PC-9 (cell line): ENCODE data around the gene CCNB1. TPM values are rescaled to one million over a fixed set of nuclear protein-coding genes. Genes with fewer than 3 reads are reported as not detected.

Experiments
- BruUV-seq: library from RNA; stranded (reverse); fragments of 400-500 nt; replicated peaks from 2 replicates; lab custom pipeline; 2021; lab: Mats Ljungman, UMichigan
- CTCF ChIA-PET: fragments of 300-600 bp; sonication (Branson Sonifier 250); formaldehyde crosslinking; loops from one replicate; lab custom pipeline; 2022; ENCODE audit warnings: antibody characterized with exemption; lab: Charles Lee
- POLR2A ChIA-PET: fragments of 300-600 bp; sonication (Branson Sonifier 250); formaldehyde crosslinking; loops from one replicate; lab custom pipeline; 2022; ENCODE audit warnings: antibody characterized with exemption; ENCODE audit not compliant: unreplicated experiment; lab: Charles Lee
- DNase-seq, 2 experiments: peaks; one replicate each; pipeline versions ENCODE4 v3.0.0 to v3.0.0-alpha.2; 2015 to 2022; ENCODE audit warnings: mixed read lengths in 1 of 2
- H2AFZ ChIP-seq: fragments of 200-600 bp; sonication (generic); 2 replicates; pipeline ENCODE4 v1.8.1; 2017; ENCODE audit warnings: antibody characterized with exemption
- H3F3A ChIP-seq: fragments of 200-600 bp; sonication (generic); 2 replicates; pipeline ENCODE4 v1.8.1; 2017; ENCODE audit warnings: antibody characterized with exemption, mild to moderate bottlenecking, low read depth; ENCODE audit not compliant: insufficient read depth
- H3K27ac ChIP-seq: fragments of 200-600 bp; sonication (generic); 2 replicates; pipeline ENCODE4 v1.6.1; 2016; ENCODE audit warnings: mixed run types
- H3K27me3 ChIP-seq: fragments of 200-600 bp; sonication (generic); 2 replicates; pipeline ENCODE4 v1.6.1; 2016; ENCODE audit warnings: low read depth, mixed run types; ENCODE audit not compliant: insufficient read depth
- H3K36me3 ChIP-seq: fragments of 200-600 bp; sonication (generic); 2 replicates; pipeline ENCODE4 v1.6.1; 2016; ENCODE audit warnings: low read depth, mixed run types
- H3K4me1 ChIP-seq: fragments of 200-600 bp; sonication (generic); replicated peaks from 2 replicates; pipeline ENCODE4 v1.6.1; 2016; ENCODE audit warnings: mixed run types; ENCODE audit not compliant: insufficient read depth
- H3K4me2 ChIP-seq: fragments of 200-600 bp; sonication (generic); 2 replicates; pipeline ENCODE4 v1.6.1; 2017; ENCODE audit warnings: mixed run types
- H3K4me3 ChIP-seq: fragments of 200-600 bp; sonication (generic); 2 replicates; pipeline ENCODE4 v1.6.1; 2016; ENCODE audit warnings: mixed run types
- H3K79me2 ChIP-seq: fragments of 200-600 bp; sonication (generic); 2 replicates; pipeline ENCODE4 v1.6.1; 2017; ENCODE audit warnings: low read depth, mixed run types
- H3K9me2 ChIP-seq: fragments of 200-600 bp; sonication (generic); 2 replicates; pipeline ENCODE4 v1.8.1; 2017; ENCODE audit warnings: mild to moderate bottlenecking; ENCODE audit not compliant: insufficient read depth
- H3K9me3 ChIP-seq: fragments of 200-600 bp; sonication (generic); 2 replicates; pipeline ENCODE4 v1.8.1; 2016; ENCODE audit warnings: low read depth; ENCODE audit not compliant: insufficient read depth
- H4K20me1 ChIP-seq: fragments of 200-600 bp; sonication (generic); 2 replicates; pipeline ENCODE4 v1.8.1; 2017; ENCODE audit not compliant: insufficient read depth
- EZH2 ChIP-seq: fragments of 200-600 bp; sonication (generic); IDR thresholded peaks from 2 replicates; pipeline ENCODE4 v1.8.0; 2017; ENCODE audit warnings: antibody characterized with exemption, low read depth
- intact Hi-C: fragments of 100-400 bp; cut with micrococcal nuclease; formaldehyde crosslinking; loops from one replicate; pipeline ENCODE4 v1.10.0; 2022; ENCODE audit not compliant: unreplicated experiment
- total RNA-seq: library from RNA; stranded (reverse); gene quantifications from 2 replicates; pipeline ENCODE4 v1.2.3, GENCODE V29; 2021
- TF ChIP-seq, protein P1 (sequence below): fragments of 200-600 bp; sonication (generic); conservative IDR thresholded peaks from 2 replicates; pipeline ENCODE4 v1.6.1; 2017; ENCODE audit warnings: mixed run types, antibody characterized with exemption, mild to moderate bottlenecking, moderate library complexity

CCNB1 gene
- total RNA-seq, 1 experiment from 2014 or later = 248 TPM

DNA sequence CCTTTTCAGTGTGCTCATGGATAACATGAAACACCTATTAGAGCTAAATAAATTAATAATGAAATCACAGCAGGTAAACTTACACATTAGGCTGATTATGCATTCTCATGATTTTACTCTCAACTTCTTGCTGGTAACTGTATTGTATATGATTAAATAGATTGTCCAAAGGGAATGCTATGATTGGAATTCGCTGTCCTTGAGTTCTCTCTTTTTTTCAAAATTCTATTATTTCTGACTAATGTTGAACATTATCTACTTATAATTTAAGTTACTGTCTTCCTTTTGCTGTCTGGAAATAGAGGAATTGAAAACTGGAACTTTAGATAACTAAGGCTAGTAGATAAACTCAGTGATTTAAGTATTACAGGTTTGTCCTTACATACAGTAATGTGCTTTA is 35.5 kb downstream of the CCNB1 start:
- CTCF ChIA-PET = no interaction called here
- DNase-seq = no peak
- Histone ChIP-seq H3K9me2 (no peaks in the 10 kb centered on the region), H2AFZ (no peak overlapping the region), H3K4me1 (peaks cover 12% of the 10 kb centered on the region), H3K4me3 (no peak overlapping the region), H3K27ac (no peak overlapping the region), H4K20me1 (no peaks in the 10 kb centered on the region), H3F3A (peaks cover 15% of the 10 kb centered on the region), H3K79me2 (no peaks in the 10 kb centered on the region), H3K27me3 (no peaks in the 10 kb centered on the region), H3K4me2 (no peak overlapping the region), H3K9me3 (no peaks in the 10 kb centered on the region), H3K36me3 (no peaks in the 10 kb centered on the region)
- POLR2A ChIA-PET = no interaction called here
- intact Hi-C loops = no loop called here
- TF ChIP-seq, protein P1, sequence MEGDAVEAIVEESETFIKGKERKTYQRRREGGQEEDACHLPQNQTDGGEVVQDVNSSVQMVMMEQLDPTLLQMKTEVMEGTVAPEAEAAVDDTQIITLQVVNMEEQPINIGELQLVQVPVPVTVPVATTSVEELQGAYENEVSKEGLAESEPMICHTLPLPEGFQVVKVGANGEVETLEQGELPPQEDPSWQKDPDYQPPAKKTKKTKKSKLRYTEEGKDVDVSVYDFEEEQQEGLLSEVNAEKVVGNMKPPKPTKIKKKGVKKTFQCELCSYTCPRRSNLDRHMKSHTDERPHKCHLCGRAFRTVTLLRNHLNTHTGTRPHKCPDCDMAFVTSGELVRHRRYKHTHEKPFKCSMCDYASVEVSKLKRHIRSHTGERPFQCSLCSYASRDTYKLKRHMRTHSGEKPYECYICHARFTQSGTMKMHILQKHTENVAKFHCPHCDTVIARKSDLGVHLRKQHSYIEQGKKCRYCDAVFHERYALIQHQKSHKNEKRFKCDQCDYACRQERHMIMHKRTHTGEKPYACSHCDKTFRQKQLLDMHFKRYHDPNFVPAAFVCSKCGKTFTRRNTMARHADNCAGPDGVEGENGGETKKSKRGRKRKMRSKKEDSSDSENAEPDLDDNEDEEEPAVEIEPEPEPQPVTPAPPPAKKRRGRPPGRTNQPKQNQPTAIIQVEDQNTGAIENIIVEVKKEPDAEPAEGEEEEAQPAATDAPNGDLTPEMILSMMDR = no peak
- TF ChIP-seq EZH2 = no peak
- BruUV-seq = no TSS peak

DNA sequence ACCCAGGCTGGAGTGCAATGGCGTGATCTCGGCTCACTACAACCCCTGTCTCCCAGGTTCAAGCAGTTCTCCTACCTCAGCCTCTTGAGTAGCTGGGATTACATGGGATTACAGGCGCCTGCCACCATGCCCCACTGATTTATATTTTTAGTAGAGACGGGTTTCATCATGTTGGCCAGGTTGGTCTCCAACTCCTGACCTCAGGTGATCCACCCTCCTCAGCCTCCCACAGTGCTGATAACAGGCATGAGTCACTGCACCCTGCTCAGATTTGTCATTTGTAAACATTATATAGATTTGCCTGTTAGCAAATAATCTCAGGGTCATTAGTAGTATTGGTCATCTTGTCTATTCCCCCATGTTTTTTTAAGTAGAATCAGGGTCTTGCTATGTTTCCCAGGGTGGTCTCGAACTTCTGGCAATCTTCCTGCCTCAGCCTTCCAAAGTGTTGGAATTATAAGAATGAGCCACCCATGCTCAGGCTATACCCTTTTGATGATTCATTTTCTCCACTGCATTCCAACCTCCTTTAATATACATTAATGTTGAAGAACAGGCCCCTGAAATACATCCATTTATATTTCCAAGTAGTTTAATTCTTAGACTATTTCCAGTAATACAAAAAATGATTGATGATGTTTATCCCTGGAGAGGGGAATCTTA is 39.7 kb downstream of the CCNB1 start:
- H4K20me1 ChIP-seq = no peaks in the 10 kb centered on the region
- peaks cover 15% of the 10 kb centered on the region for H3F3A ChIP-seq
- no peak overlapping the region for H3K4me3 ChIP-seq
- peak; percentile 19 to 74 for DNase-seq
- no peak for TF ChIP-seq EZH2
- TF ChIP-seq, protein P1 = no peak
- peaks cover 12% of the 10 kb centered on the region for H3K4me1 ChIP-seq
- H3K36me3 ChIP-seq = no peaks in the 10 kb centered on the region
- ChIA-PET CTCF (no interaction called here), POLR2A (no interaction called here)
- peak overlapping the region; percentile 54 for H3K27ac ChIP-seq
- H3K4me2 ChIP-seq = peak overlapping the region; percentile 4; the same call in 1 of the 2 replicates
- no TSS peak for BruUV-seq
- H3K9me3 ChIP-seq = no peaks in the 10 kb centered on the region
- H3K79me2 ChIP-seq = no peaks in the 10 kb centered on the region
- no peaks in the 10 kb centered on the region for H3K9me2 ChIP-seq
- H2AFZ ChIP-seq = no peak overlapping the region
- no peaks in the 10 kb centered on the region for H3K27me3 ChIP-seq
- intact Hi-C loops = no loop called here

DNA sequence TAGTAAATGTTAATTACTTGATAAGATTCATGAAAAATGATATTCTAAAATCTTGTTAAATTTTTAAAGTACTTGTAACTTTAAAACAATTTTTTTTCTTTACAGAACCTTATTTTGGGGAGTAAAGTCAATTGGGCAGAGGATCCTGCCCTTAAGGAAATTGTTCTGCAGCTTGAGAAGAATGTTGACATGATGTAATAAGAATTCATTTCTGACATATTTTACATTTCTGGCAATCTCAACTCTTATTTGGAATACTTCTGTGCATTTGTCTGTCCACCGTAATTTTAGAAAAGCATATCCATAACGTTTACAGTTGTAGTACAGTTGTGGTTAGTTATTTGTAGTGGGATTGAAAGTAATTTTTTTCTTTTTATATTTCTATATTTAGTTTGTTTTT is 42.7 kb downstream of the CCNB1 start:
- no peaks in the 10 kb centered on the region for H3K9me2 ChIP-seq
- H3K9me3 ChIP-seq = no peaks in the 10 kb centered on the region
- no peaks in the 10 kb centered on the region for H3K27me3 ChIP-seq
- H3K4me2 ChIP-seq = no peak overlapping the region
- intact Hi-C loops = no loop called here
- no TSS peak for BruUV-seq
- no peaks in the 10 kb centered on the region for H4K20me1 ChIP-seq
- no peak overlapping the region for H3K4me3 ChIP-seq
- CTCF ChIA-PET = no interaction called here
- H2AFZ ChIP-seq = no peak overlapping the region
- POLR2A ChIA-PET = no interaction called here
- no peak for TF ChIP-seq EZH2
- H3F3A ChIP-seq = peaks cover 15% of the 10 kb centered on the region
- DNase-seq = no peak
- no peaks in the 10 kb centered on the region for H3K36me3 ChIP-seq
- H3K79me2 ChIP-seq = no peaks in the 10 kb centered on the region
- H3K4me1 ChIP-seq = peaks cover 12% of the 10 kb centered on the region
- no peak overlapping the region for H3K27ac ChIP-seq
